ENCODE results near the gene CCDC59.

Gene CCDC59

DNA sequence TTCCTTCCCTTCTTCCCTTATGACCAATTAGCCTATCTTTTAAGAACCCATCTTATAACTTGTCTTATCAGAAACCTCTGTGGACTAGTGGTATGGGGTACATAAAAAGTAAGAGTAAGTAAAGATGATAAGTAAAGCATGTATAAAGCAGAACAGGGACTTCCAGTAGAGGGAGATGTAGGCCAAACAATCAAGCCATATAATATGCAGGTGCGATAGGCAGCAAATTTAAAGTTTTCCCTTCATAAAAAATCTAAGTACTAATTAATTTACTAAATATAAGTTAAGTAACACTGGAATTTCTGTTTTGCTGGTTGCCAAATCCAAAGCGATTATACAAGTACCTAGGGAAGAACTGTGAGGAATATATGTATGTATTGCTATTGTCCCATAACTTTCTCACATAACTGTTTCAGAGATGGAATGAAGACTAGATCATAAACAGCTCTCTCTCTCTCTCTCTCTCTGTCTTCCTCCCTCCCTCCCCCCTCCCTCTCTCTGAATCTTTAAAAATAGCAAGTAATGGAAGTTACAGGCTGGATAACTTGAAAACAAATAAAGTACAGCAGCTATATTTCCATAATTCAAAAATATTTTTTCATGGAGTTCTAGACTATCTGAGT lies 25.9 kb upstream of the CCDC59 start:
- TF ChIP-seq, protein P1, sequence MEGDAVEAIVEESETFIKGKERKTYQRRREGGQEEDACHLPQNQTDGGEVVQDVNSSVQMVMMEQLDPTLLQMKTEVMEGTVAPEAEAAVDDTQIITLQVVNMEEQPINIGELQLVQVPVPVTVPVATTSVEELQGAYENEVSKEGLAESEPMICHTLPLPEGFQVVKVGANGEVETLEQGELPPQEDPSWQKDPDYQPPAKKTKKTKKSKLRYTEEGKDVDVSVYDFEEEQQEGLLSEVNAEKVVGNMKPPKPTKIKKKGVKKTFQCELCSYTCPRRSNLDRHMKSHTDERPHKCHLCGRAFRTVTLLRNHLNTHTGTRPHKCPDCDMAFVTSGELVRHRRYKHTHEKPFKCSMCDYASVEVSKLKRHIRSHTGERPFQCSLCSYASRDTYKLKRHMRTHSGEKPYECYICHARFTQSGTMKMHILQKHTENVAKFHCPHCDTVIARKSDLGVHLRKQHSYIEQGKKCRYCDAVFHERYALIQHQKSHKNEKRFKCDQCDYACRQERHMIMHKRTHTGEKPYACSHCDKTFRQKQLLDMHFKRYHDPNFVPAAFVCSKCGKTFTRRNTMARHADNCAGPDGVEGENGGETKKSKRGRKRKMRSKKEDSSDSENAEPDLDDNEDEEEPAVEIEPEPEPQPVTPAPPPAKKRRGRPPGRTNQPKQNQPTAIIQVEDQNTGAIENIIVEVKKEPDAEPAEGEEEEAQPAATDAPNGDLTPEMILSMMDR (IDR thresholded peaks at IDR 0.05; ENCODE audit: low read depth, low read length) = peak; percentile 27
- TF ChIP-seq, protein P2, sequence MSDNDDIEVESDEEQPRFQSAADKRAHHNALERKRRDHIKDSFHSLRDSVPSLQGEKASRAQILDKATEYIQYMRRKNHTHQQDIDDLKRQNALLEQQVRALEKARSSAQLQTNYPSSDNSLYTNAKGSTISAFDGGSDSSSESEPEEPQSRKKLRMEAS (IDR thresholded peaks at IDR 0.05; ENCODE audit: low read depth, low read length) = no peak
- TF ChIP-seq MYC (IDR thresholded peaks at IDR 0.05; ENCODE audit: low read depth, low read length) (no peak), POLR2A (IDR thresholded peaks at IDR 0.05; ENCODE audit: extremely low read depth, insufficient read length) (no peak)
- DNase-seq (ENCODE audit: low read depth) = peak; percentile 36
- no peak overlapping the region for H3K4me3 ChIP-seq (ENCODE audit: low read depth, low read length)

DNA sequence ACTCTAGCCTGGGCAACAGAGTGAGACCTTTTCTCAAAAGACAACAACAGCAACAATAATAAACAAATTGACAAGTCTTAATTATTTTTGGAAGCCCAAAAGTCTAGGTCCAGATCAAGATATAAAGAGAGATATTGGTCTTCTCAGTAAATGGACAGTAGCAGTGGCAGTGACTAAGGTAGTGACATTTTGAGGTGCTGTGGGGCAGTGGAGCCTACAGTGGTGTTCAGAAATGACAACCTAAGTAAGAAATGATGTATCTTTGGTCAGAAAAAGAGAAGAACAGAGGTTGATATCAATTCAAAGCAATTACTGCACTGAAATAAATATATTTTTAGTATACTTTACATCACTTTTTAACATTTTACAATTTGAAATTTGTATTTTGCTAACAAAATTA lies 20.8 kb upstream of the CCDC59 start:
- DNase-seq (ENCODE audit: low read depth) = no peak
- H3K4me3 ChIP-seq (ENCODE audit: low read depth, low read length) = no peak overlapping the region
- TF ChIP-seq POLR2A (IDR thresholded peaks at IDR 0.05; ENCODE audit: extremely low read depth, insufficient read length) = no peak
- no peak for TF ChIP-seq MYC (IDR thresholded peaks at IDR 0.05; ENCODE audit: low read depth, low read length)
- TF ChIP-seq, protein P1 (IDR thresholded peaks at IDR 0.05; ENCODE audit: low read depth, low read length) = no peak
- TF ChIP-seq, protein P2 (IDR thresholded peaks at IDR 0.05; ENCODE audit: low read depth, low read length) = no peak

DNA sequence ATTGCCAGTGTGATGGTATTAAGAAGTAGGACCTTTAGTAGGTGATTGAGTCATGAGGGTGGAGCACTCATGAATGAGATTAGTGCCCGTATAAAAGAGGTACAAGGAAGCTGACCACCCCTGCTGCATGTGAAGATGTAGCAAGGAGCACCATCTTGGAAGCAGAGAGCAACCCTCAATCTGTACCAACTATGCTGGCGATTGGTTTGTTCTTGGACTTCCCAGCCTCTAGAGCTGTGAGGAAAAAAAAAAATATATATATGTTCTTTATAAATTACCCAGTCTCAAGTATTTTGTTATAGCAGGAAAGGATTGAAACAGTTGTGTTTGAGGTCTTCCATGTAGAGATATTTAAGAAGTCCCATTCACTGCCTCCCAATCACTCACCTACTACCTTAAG lies 17.0 kb upstream of the CCDC59 start:
- TF ChIP-seq POLR2A (IDR thresholded peaks at IDR 0.05; ENCODE audit: extremely low read depth, insufficient read length) (no peak), MYC (IDR thresholded peaks at IDR 0.05; ENCODE audit: low read depth, low read length) (no peak)
- TF ChIP-seq, protein P1 (IDR thresholded peaks at IDR 0.05; ENCODE audit: low read depth, low read length) = no peak
- TF ChIP-seq, protein P2 (IDR thresholded peaks at IDR 0.05; ENCODE audit: low read depth, low read length) = no peak
- no peak overlapping the region for H3K4me3 ChIP-seq (ENCODE audit: low read depth, low read length)
- DNase-seq (ENCODE audit: low read depth) = no peak

DNA sequence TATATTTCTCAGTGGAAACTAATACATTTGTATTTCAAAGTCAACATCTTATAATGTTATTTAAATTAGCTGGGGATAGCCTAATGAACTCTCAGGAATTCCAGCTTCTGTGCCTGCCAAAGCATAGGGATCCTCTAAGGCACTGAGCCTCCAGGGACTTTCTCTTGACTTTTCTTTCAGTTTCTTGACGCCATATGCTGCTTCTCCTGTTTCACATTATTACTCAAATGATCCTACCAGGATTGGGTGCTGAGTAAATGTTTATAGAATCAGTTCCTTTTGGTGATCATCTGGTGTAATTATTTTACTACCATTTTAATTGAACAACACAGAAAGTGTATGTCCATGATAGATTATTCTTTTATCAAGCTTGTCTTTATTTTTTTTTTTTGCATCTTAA lies 8.0 kb upstream of the CCDC59 start:
- H3K4me3 ChIP-seq (ENCODE audit: low read depth, low read length) = no peak overlapping the region
- DNase-seq (ENCODE audit: low read depth) = no peak
- TF ChIP-seq MYC (IDR thresholded peaks at IDR 0.05; ENCODE audit: low read depth, low read length) (no peak), POLR2A (IDR thresholded peaks at IDR 0.05; ENCODE audit: extremely low read depth, insufficient read length) (no peak)
- TF ChIP-seq, protein P2 (IDR thresholded peaks at IDR 0.05; ENCODE audit: low read depth, low read length) = no peak
- TF ChIP-seq, protein P1 (IDR thresholded peaks at IDR 0.05; ENCODE audit: low read depth, low read length) = no peak

DNA sequence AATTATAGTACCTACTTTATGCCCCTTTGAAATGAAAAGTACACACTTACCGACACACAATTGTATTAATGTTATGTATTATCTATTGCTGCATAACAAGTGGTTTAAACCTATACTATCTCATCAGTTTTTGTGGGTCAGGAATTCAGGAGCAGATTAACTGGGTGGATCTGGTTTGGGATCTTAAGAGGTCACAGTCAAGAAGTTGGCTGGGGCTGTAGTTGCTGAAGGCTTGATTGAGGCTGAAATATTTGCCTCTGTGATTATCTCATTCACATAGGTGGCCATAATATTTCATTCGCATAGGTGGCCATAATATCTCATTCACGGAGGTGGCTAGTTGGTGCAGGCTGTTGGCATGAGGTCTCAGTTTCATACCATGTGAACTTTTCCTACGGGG lies 5.8 kb upstream of the CCDC59 start:
- no peak overlapping the region for H3K4me3 ChIP-seq (ENCODE audit: low read depth, low read length)
- DNase-seq (ENCODE audit: low read depth) = no peak
- TF ChIP-seq, protein P2 (IDR thresholded peaks at IDR 0.05; ENCODE audit: low read depth, low read length) = no peak
- no peak for TF ChIP-seq POLR2A (IDR thresholded peaks at IDR 0.05; ENCODE audit: extremely low read depth, insufficient read length)
- no peak for TF ChIP-seq MYC (IDR thresholded peaks at IDR 0.05; ENCODE audit: low read depth, low read length)
- TF ChIP-seq, protein P1 (IDR thresholded peaks at IDR 0.05; ENCODE audit: low read depth, low read length) = no peak
